Kidney epithelial cell (primary cell): ENCODE results near the gene CDK14. TPM values are rescaled to one million over a fixed set of nuclear protein-coding genes. Genes with fewer than 3 reads are reported as not detected.
A peak's percentile ranks its signal among the peaks of the same experiment; 100 is the strongest.
"Not testable (repeated sequence)": the region's sequence is repeated elsewhere in the genome, so short reads cannot be mapped to it uniquely, and the experiment has no call there.

Experiments used
- DNase-seq: peaks from one replicate; pipeline ENCODE4 v3.0.0-alpha.2; 2010; ENCODE audit warnings: low read depth
- H3K27me3 ChIP-seq: 2 replicates; pipeline ENCODE4 v1.6.0; 2011; ENCODE audit warnings: low read length; ENCODE audit not compliant: control insufficient read depth, insufficient read depth
- H3K36me3 ChIP-seq: 2 replicates; pipeline ENCODE4 v1.5.1; 2011; ENCODE audit warnings: low read length; ENCODE audit not compliant: control insufficient read depth, insufficient read depth
- H3K4me3 ChIP-seq: 2 replicates; pipeline ENCODE4 v1.5.1; 2011; ENCODE audit warnings: low read depth, mild to moderate bottlenecking, control low read depth, low read length
- total RNA-seq: library from RNA; depleted of rRNA; stranded (reverse); fragments of >200 nt; gene quantifications from 2 replicates; pipeline ENCODE4 v1.2.3, GENCODE V29; 2015
- TF ChIP-seq, protein P1 (sequence below): IDR thresholded peaks from 2 replicates; pipeline ENCODE4 v1.5.1; 2011; ENCODE audit warnings: mild to moderate bottlenecking, moderate library complexity, low read length, control low read depth, inconsistent platforms; ENCODE audit not compliant: insufficient read depth, poor library complexity, severe bottlenecking

The CDK14 gene
- total RNA-seq, 1 donor from 2014 or later, result 18.2 TPM

DNA sequence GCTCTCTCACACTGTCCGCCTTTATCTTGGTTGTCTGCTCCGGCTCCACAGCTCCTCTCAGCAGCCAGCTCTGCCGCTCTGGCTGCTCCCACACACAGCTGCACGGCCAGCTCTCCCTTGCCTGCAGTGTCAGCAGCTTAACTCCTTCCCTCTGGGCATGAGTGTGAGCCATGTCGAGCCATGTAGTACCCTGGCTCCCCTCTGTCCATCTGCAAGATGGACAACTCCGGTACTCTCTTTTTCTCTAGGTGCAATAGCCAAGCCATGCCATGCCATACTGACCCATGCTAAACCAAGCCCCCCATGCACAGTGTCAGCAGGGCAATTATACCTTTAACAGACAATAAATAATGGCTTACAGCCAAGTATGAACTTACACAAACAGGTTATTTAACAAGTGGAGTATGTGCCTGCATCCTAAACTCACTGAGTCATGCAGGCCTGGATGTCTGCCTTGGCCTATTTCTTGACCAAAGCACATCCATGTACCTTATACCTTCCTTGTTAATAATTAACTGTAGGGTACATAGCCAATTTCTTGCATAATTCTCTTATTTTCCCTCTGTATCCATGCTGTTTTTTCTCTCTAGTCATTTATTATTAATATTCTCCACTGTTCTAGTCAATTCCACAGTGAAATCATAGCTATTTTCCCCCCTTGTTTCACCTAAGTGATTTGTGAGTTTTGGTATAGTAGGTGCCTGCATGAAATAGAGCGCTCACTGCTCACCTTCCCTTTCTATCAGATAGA, 170.9 kb downstream of the CDK14 start:
- peak; percentile 83 for DNase-seq
- TF ChIP-seq, protein P1, sequence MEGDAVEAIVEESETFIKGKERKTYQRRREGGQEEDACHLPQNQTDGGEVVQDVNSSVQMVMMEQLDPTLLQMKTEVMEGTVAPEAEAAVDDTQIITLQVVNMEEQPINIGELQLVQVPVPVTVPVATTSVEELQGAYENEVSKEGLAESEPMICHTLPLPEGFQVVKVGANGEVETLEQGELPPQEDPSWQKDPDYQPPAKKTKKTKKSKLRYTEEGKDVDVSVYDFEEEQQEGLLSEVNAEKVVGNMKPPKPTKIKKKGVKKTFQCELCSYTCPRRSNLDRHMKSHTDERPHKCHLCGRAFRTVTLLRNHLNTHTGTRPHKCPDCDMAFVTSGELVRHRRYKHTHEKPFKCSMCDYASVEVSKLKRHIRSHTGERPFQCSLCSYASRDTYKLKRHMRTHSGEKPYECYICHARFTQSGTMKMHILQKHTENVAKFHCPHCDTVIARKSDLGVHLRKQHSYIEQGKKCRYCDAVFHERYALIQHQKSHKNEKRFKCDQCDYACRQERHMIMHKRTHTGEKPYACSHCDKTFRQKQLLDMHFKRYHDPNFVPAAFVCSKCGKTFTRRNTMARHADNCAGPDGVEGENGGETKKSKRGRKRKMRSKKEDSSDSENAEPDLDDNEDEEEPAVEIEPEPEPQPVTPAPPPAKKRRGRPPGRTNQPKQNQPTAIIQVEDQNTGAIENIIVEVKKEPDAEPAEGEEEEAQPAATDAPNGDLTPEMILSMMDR, result no peak
- Histone ChIP-seq H3K36me3 (no peaks in the 10 kb centered on the region), H3K4me3 (no peak overlapping the region), H3K27me3 (no peaks in the 10 kb centered on the region)

GRCh38 chr7:90768301-90768700, 172.2 kb downstream of the CDK14 start:
- Histone ChIP-seq H3K27me3 (no peaks in the 10 kb centered on the region), H3K4me3 (no peak overlapping the region), H3K36me3 (no peaks in the 10 kb centered on the region)
- TF ChIP-seq, protein P1, result no peak
- DNase-seq, result no peak

- Histone ChIP-seq H3K27me3 (no peaks in the 10 kb centered on the region), H3K36me3 (no peaks in the 10 kb centered on the region), H3K4me3 (no peak overlapping the region)
- DNase-seq, result no peak
- TF ChIP-seq, protein P1, result no peak
Observed at GRCh38 chr7:90769036-90769435, 172.9 kb downstream of the CDK14 start.

GRCh38 chr7:90769566-90769965, 173.4 kb downstream of the CDK14 start:
- DNase-seq, H3K27me3 ChIP-seq, H3K36me3 ChIP-seq, H3K4me3 ChIP-seq: not testable (repeated sequence)

DNA sequence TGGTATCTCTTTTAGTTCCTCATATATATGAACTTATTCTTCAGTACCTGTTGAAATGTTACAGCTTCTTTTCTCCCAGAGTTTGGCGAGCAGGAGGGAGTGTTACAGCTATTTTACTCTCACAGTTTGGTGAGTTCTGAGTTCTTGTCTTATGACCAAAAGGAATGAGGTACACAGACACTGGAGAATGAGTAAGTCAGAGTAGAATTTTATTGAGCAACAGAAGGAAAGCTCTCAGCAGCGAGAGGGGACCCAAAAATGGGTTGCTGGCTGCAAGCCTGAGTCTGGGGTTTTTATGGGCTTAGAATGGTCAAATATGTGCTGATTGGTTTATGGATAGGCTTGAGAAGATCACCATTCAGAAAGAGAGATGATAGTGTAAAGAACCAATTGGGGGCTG, 175.2 kb downstream of the CDK14 start:
- TF ChIP-seq, protein P1, result no peak
- Histone ChIP-seq H3K36me3 (no peaks in the 10 kb centered on the region), H3K4me3 (no peak overlapping the region), H3K27me3 (no peaks in the 10 kb centered on the region)
- no peak for DNase-seq

- H3K27me3 ChIP-seq, result no peaks in the 10 kb centered on the region
- no peak overlapping the region for H3K4me3 ChIP-seq
- no peak for DNase-seq
- no peaks in the 10 kb centered on the region for H3K36me3 ChIP-seq
- TF ChIP-seq, protein P1, result no peak
Observed at GRCh38 chr7:90772410-90772809, 176.3 kb downstream of the CDK14 start.
